Measurements from ENCODE around the gene KIAA0408.

DNA sequence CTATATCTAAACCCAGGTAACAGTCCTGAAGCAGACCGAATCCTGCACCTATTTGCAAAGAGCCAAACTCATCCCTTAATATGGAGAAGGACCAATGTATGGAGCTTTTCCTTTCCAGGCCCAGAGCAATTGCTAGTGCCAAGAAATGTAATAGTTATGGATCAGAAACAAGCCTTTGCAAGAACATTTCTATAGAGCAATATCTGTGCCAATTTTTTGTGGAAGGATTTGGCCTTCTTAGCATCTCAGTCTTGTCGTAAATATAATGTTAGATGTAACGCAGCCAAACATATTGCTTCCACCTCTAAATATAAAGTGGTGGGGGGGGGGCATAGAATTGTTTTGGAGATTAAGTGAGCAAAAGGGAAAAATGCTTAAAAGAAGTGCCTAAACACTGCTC is 2.7 kb downstream of the KIAA0408 start:
- TF ChIP-seq, protein P1, sequence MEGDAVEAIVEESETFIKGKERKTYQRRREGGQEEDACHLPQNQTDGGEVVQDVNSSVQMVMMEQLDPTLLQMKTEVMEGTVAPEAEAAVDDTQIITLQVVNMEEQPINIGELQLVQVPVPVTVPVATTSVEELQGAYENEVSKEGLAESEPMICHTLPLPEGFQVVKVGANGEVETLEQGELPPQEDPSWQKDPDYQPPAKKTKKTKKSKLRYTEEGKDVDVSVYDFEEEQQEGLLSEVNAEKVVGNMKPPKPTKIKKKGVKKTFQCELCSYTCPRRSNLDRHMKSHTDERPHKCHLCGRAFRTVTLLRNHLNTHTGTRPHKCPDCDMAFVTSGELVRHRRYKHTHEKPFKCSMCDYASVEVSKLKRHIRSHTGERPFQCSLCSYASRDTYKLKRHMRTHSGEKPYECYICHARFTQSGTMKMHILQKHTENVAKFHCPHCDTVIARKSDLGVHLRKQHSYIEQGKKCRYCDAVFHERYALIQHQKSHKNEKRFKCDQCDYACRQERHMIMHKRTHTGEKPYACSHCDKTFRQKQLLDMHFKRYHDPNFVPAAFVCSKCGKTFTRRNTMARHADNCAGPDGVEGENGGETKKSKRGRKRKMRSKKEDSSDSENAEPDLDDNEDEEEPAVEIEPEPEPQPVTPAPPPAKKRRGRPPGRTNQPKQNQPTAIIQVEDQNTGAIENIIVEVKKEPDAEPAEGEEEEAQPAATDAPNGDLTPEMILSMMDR (IDR thresholded peaks at IDR 0.05), result no peak
- no peak for TF ChIP-seq POLR2A (IDR thresholded peaks at IDR 0.05)

Data from uterus (tissue), 2 donors.